GM19239 (cell line): ENCODE data around the gene JSRP1.

Experiments used
- DNase-seq: peaks from one replicate; pipeline ENCODE4 v3.0.0; 2011; ENCODE audit warnings: low spot score; ENCODE audit not compliant: insufficient read length
- FAIRE-seq: peaks from 2 replicates; lab custom pipeline; 2011; peaks lifted over from hg19 to GRCh38; lab: Jason Lieb, UNC

JSRP1 gene, protein sequence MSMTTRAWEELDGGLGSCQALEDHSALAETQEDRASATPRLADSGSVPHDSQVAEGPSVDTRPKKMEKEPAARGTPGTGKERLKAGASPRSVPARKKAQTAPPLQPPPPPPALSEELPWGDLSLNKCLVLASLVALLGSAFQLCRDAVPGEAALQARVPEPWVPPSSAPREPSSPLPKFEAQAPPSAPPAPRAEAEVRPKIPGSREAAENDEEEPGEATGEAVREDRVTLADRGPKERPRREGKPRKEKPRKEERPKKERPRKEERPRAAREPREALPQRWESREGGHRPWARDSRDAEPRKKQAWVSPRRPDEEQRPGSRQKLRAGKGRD

DNA sequence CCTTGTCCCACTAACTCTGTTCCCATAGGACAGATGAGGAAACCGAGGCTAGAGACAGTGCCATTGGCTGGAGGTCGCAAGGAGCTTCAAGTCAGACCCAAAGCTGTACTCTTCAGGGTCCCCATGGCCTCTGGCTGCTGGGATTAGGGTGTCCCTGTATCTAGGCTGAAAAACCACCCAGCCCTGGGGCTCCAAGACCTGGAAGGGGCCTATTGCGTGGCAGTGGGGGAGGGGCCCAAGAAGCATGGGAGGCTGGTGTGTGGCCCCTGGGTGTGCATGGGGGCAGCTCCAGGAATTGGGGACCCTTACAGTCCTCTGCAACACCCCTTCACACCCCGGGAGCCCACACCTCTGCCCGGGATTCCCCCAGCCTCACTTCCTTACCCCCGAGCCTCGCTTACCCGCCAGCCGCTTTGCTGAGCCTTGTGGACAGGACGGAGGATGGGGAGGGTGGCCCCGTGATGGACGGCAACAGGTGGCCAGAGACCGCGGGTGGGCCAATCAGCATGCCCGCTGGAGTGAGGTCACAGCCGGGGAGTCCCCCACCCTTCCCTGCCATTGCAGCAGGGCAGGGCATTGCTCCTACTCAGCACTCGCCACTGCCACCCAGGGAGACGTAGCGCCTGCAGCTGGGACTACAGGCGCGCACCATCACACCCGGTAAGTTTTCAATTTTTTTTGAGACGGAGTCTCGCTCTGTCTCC, at the start of gene JSRP1:
Gene JSRP1 (minus strand): TSS at position 436 of the 704 bp plus-strand sequence. CDS start 1,103 bp downstream, outside the sequence.
- FAIRE-seq: no peak
- no peak for DNase-seq

DNA sequence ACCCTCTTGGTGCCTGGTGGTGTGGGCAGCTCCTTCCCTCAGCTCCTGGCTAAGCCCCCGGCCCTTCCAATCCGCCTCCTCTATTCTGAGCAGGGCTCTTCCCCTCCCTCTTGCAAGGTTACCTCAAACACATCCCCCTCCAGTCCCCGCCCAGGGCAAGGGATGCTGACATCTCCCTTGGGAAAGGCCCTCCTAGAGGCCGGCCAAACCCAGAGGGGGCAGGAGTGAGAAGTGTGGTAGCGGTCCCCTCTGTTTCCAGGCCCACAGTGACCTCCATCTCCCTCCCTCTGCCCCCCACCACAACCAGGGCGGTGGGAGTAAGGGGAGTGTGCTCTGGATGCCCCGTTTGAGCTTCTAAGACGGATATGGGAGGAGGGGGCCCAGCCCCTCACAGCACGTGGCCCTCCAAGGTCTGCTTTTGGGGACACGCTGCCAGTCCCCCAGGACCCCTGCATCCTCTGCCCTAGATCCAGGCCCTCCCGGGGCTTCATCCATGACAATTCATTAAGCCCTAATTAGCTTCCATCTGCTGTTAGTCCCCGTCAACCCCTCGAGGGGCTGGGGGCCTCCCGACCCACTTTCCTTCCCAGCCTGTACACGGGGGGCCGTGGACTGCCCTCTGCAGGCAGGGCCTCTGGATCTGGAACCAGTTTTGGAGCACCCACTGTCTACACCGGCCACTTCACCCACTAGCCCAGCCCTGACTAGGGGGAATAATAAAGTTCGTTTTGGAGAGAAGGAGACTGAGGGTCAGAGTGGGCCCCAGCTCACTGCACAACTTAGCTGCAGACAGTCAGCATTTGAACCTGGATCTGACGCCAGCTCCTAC, 49.4 kb upstream of the JSRP1 start:
- no peak for FAIRE-seq
- no peak for DNase-seq

DNA sequence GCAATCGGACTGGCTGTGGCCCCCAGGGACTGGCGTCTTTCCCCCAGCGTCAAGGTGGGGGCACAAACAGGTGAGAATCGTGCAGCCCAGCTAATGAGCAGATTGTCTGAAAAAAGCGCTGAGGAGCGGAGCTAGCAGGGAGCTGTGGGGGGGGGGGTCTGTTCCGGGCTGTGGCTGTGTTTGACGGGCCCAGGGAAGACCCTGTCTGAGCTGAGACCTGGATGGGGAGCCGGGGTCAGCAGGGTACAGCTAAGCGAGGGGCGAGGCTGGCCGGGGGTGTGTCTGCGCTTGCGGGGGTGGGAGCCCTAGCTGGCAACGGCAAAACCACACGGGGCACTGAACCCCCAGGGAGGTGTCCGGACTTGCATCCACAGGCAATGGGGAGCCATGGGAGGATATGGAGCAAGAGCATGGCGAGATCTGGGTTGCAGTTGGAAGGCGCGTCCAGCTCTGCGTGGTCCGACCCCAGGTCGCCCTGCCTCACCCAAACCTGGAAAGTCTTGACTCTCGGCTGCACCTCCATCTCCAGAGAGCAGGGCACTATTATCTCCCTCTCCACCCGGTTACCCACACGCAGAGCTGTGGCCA, 47.1 kb upstream of the JSRP1 start:
- no peak for DNase-seq
- no peak for FAIRE-seq

DNA sequence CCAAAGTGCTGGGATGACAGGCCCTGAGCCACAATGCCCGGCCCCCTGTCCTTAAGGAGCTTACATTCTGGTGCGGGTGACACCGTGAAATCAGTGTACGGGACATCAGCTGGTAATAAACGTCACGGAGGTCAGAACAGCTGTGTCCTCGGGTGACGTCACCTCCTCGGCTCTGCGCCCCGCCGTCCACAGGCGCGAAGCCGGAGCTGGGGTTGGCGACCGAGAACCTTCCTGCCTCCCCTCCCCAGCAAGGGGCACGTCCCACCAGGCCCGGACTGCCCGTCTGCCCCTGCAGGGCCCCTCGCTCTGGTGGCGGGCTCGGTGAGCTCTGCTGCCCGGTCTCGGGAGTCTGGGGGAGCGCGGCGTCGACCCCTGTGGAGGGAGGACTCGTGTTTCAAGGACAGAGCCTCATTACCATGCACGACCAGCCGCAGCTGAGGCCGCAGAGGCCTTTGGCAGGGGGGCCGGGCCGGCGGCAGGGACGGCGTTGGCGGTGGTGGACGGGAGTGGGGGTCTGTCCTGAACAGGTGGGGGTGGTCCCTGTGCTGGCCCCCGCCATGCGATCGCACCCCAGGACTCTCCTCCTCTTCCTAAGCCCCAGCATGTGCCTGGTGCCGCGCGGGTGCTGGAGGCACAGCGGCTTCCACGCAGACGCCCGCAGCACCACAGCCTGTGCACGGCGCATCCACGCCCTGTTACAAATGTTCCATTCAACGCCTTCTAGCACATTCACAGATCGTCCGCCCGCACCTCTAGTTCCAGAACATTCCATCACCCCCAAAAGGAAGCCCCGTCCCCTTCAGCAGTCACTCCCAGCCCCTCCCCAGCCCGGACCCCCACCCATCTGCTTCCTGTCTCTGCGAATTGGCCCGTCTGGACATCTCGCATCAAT, 46.3 kb upstream of the JSRP1 start:
- FAIRE-seq (no peak), DNase-seq (no peak)

DNA sequence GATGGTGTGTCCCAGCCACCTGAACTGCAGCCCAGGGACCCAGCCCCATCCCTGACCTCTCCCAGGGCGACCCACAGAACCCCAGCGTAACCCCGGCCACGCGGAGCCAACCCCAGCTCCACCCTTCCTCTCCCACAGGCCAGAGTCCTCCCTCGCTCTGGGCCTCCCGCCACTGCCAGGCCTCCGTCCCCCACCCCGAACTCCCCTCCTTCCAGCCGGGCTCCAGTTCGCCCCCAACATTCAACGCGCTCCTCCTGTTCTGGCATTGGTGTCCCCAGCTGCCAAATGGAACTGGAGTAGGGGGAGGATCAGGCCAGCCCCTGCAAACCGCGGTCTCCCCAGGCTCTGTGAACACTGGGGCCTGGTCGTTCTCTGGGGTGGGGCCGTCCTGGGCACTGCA, 44.3 kb upstream of the JSRP1 start:
- FAIRE-seq: no peak

DNA sequence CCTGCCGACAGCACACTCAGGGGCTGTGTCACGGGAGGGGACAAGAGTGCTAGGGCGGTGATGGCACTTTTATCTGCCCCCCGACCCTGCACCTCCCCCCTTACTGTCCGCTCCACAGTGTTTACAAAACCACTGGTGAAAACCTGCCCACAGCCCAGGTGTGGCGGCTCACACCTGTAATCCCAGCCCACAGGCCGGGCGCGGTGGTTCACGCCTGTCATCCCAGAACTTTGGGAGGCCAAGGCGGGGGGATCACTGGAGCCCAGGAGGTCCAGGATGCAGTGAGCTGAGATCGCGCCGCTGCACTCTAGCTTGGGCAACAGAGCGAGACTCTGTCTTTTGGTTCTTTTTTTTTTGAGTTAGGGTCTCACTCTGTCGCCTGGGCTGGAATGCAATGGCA, 39.9 kb upstream of the JSRP1 start:
- DNase-seq (no peak), FAIRE-seq (no peak)

More for the DNA sequence above, 44.3 kb upstream of the JSRP1 start:
- DNase-seq: no peak

DNA sequence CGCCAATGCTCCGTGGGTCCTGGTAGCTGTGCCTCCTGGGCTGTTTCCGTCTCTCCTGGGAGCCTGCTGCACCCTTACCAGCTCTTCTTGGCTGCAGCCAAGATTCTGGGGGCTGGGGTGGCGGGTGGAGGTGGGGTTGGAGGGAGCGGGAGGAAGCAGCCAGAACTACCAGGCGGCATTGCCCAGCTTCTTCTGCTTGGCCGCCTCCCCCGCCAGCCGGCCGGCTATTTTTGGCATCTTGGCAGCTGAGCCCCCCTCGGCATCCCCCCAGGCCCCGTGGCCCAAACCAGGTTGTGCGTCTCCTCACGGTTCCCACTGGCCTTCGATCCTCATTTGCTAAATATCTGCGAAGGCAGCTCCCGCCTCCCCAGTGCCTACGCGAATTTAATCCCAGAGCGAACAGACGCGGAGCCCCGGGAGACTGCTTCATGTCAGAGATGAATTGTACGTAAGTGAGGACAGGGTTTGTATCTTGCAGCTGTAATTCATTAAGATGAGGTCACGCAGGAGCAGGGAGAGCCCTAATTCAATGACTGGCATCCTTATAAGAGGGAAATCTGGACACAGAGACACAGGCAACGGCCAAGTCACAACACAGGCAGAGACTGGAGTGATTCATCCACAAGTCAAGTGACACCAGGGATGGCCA, 38.6 kb upstream of the JSRP1 start:
- DNase-seq: no peak

DNA sequence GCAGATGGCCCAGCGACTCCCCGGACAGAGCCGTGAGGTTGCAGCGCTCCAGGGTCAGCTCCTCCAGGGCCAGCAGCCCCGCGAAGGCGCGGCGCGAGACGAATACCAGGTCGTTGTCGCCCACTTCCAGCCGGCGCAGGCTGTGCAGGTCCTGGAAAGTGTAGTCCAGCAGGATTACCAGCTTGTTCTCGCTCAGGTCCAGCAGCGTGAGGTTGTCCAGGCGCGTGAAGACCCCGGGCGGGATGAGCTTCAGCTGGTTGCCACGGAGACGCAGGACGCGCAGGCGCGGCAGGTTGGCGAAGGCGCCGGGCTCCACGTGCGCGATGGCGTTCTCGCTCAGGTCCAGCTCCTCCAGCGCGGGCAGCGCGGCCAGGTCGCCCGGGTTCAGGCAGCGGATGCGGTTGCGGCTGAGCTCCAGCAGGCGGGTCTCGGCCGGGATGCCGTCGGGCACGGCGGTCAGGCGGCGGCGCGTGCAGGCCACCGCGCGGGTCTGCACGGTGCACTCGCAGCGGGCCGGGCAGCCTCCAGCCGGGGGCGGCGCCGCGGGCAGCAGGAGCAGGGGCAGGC, 35.1 kb upstream of the JSRP1 start:
- FAIRE-seq (no peak), DNase-seq (no peak)

More for the DNA sequence above, 38.6 kb upstream of the JSRP1 start:
- FAIRE-seq: no peak

DNA sequence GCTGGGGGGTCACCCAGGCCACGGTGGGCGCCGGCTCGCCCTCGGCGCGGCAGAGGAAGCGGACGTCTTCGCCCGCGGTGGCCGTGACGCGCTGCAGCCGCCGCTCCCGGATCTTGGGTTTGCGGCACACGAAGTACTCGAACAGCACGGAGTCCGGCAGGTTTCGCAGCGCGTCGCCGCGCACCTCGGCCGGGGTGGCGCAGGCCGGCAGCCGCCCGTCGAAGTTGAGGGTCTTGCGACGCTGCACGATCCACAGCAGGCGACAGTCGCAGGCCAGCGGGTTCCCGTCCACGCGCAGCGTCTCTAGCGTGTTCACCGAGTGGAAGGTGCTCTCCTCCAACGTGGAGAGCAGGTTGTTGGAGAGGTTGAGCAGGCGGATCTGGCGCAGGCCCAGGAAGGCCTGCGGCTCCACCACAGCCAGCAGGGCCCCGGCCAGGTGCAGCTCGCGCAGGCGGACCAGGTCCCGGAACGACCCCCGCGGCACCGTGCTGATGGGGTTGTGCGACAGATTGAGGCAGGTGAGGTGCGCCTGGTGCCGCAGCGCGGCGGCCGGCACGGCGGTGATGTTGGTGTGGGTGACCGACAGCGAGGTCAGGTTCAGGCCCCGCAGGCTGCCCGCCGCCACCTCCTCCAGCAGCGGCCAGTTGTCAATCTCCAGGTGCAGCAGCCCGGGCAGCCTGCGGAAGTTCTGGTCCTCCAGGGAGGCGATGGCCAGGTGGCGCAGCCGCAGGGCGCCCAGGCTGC, 34.4 kb upstream of the JSRP1 start:
- DNase-seq: no peak
- no peak for FAIRE-seq

DNA sequence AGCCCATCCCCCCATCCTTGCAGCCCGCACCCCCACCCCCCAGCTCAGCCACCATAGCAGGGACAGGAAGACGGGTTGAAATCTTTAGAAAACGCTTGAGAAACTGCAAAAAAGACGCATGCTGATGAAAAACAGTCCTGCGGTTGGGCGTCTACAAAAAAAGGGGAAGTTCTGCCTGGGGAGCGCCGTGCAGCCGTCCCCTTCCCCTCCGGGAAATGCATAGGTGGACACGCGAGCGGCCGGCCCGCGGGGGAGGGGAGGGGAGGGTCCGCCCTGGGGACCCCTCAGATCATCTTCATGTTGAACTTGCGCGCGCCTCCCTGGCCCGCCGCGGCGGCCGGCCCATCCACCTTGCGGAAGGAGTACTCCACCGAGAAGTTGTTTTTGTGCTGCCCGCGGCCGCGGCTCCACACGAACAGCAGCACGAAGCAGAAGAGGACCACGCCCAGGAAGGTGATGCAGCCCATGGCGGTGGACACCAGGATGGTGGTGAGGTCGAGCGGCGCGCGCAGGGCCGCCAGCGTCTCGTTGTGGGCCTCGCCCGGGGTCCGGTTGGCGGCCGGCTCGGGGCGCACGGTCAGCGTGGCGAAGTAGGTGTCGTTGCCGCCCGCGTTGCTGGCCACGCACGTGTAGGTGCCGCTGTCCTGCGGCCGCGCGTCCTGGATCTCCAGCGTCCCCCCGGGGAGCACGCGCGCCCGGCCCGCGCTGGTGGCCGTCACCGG, 33.7 kb upstream of the JSRP1 start:
- FAIRE-seq: peak; percentile 97

DNA sequence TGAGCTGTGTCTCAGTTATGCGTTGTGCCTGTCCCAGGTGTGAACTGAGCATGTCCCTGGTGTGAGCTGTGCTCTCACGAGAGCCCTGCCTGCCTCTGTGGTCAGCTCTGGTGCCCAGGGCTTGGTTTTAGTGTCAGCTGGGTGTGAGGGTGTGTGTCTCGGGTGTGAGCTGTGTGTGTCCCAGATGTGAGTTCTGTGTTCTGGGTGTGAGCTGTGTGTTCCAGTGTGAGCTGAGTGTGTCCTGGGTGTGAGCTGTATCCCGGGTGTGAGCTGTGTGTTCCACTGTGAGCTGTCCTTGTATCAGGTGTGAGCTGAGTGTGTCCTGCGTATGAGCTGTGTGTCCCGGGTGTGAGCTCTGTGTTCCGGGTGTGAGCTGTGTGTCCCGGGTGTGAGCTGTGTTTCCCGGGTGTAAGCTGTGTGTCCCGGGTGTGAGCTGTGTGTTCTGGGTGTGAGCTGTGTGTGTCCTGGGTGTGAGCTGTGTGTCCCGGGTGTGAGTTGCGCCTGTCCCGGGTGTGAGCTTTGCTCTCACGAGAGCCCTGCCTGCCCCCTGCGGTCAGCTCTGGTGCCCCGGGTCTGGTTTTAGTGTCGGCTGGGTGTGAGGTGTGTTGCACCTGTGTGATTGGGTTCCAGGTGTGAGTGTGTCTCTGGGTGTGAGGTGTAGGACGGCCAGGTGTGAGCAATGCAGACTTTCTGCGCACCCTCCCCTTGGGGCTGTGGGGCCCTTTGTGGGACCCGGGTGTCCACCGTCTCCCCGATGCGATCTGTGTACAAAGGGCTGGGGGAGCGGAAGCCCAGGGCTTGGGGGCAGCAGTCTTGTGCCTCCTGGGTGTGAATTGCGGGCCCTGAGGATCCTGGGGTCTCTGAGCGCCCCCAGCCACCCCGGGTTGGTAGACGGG, 32.8 kb upstream of the JSRP1 start:
- FAIRE-seq (peak; percentile 76), DNase-seq (no peak)

More for the DNA sequence above, 33.7 kb upstream of the JSRP1 start:
- DNase-seq: peak; percentile 92

DNA sequence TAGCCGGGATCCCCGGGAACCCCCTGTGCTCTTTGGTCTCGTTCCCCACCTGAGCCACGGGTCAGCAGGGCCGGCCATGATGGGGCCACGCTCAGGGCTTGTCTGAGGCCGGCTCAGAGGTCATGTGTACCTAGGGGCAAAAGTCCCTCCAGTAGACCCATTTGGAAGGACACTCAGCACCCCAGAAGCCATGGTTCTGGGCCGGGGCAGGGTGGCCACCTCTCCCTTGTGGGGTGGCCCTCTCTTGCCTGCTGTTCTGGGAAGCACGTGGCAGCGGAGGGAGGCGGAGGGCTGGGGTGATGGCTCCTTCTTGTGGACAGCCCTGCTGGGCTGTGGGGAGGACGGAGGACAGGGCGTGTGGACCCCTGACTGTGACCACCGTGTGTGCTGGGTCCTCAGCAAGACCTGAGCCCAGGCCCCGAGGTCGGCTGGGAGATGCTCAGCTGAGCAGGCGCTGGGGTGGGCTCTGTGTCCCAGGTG, 32.2 kb upstream of the JSRP1 start:
- DNase-seq: no peak
- no peak for FAIRE-seq

DNA sequence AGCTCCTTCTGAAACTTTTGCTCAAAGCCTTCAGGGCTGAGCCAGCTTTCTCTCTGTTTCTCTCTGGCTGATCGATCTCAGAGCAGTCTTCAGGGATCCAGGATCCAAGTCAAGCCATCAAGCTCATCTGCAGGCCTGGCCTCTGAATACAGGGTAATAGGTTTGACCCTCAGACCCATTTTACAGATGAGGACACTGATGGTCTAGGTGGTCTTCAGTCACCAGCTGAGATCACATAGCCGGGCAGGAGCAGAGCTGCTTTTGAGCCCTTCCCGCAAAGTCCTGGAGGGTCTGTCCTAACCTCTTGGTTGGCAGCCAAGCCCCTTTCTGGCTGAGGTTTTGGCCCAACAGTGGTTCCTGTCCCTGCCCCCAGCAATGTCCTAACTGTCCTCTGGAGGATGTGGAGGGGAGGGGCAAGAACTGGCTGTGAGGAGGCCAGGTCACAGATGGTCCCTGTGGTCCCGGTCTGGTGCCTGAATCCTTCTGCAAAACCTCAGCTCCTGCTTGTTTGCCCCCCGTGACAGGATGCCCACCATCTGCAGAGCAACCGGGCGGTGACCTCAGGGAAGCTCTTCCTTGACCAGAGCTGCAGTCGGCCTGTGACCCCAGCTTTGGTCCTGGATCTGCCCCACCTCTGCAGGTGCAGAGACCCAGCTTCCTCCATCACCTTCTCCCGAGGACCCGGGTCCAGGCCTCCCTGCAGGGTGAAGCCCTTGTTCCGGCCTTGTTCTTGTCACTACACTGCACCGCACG, 31.5 kb upstream of the JSRP1 start:
- FAIRE-seq: no peak

DNA sequence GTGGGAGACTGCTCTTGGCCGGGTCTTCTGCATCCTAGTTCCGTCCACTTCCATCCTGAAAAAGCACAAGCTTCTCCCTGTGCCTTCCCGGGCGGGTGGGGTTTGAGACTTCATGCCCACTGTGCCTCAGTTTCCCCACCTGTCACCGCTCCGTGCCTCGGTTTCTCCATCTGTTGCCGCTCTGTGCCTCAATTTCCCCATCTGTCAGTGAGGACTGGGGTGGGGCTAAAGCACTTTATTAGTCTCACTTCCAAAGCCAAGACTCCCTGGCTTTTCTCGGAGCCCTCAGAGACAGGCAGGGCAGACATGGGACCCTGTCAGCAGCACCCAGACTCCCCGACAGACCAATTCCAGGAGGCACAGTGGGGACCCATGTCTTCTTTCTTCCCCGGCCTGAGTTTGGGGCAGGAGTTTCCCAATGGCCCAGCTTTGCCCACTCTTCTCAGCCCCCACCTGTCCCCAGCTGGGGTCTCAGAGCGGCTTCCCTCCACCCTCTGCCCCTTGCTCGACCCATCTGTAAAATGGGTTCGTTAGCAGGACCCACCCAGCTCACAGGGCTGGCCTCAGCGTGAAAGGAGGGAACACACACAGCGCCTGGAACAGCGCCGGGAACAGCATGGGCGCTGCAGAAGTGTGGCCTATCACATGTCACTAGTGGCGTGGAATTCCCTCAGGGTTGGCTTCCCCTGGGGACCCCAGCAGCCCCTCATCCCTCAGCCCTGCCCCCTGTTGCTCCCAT, 30.4 kb upstream of the JSRP1 start:
- no peak for FAIRE-seq

More for the DNA sequence above, 31.5 kb upstream of the JSRP1 start:
- DNase-seq: no peak

More for the DNA sequence above, 30.4 kb upstream of the JSRP1 start:
- DNase-seq: no peak
